ENCODE results near the gene ZNF830. TPM values are rescaled to one million over a fixed set of nuclear protein-coding genes. Genes with fewer than 3 reads are reported as not detected.

The ZNF830 gene
- total and polyA plus RNA-seq, 9 of the 15 experiments (the other 6 are each of a cell fraction or from before 2014, with no cell fraction given) = 13.1 to 28.7 (median 21.7) TPM

GRCh38 chr17:34981538-34982241 is 20.4 kb downstream of the ZNF830 start (continued):
- TF ChIP-seq ZBTB12 (CRISPR knock-in tag; IDR thresholded peaks at IDR 0.05) (0 out of 2 replicates have a peak, but pooled peaks have one; percentile 14), MECOM (CRISPR knock-in tag; IDR thresholded peaks at IDR 0.05) (no peak), CREB1 (IDR thresholded peaks at IDR 0.05) (peak; percentile 86), CREB1 (CRISPR knock-in tag; IDR thresholded peaks at IDR 0.05) (peak; percentile 52; the same call in 1 of the 2 replicates), RERE (CRISPR knock-in tag; IDR thresholded peaks at IDR 0.05; ENCODE audit: borderline replicate concordance) (no peak), SNAPC5 (CRISPR knock-in tag; IDR thresholded peaks at IDR 0.05) (no peak), MTA3 (IDR thresholded peaks at IDR 0.05; ENCODE audit: borderline replicate concordance) (peak; percentile 59), HEY1 (CRISPR knock-in tag; IDR thresholded peaks at IDR 0.05; ENCODE audit: borderline replicate concordance) (no peak), CSDE1 (IDR thresholded peaks at IDR 0.05) (peak in 1 of 2 experiments; percentile 52; a peak in 1 of 4 replicates)
- TF ChIP-seq, protein P1, sequence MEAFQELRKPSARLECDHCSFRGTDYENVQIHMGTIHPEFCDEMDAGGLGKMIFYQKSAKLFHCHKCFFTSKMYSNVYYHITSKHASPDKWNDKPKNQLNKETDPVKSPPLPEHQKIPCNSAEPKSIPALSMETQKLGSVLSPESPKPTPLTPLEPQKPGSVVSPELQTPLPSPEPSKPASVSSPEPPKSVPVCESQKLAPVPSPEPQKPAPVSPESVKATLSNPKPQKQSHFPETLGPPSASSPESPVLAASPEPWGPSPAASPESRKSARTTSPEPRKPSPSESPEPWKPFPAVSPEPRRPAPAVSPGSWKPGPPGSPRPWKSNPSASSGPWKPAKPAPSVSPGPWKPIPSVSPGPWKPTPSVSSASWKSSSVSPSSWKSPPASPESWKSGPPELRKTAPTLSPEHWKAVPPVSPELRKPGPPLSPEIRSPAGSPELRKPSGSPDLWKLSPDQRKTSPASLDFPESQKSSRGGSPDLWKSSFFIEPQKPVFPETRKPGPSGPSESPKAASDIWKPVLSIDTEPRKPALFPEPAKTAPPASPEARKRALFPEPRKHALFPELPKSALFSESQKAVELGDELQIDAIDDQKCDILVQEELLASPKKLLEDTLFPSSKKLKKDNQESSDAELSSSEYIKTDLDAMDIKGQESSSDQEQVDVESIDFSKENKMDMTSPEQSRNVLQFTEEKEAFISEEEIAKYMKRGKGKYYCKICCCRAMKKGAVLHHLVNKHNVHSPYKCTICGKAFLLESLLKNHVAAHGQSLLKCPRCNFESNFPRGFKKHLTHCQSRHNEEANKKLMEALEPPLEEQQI (IDR thresholded peaks at IDR 0.05) = 0 out of 2 replicates have a peak, but pooled peaks have one; percentile 47
- TF ChIP-seq, protein P2, sequence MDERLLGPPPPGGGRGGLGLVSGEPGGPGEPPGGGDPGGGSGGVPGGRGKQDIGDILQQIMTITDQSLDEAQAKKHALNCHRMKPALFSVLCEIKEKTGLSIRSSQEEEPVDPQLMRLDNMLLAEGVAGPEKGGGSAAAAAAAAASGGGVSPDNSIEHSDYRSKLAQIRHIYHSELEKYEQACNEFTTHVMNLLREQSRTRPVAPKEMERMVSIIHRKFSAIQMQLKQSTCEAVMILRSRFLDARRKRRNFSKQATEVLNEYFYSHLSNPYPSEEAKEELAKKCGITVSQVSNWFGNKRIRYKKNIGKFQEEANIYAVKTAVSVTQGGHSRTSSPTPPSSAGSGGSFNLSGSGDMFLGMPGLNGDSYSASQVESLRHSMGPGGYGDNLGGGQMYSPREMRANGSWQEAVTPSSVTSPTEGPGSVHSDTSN (CRISPR knock-in tag; IDR thresholded peaks at IDR 0.05; ENCODE audit: low read depth) = 0 out of 2 replicates have a peak, but pooled peaks have one; percentile 25
- TF ChIP-seq, protein P2 (tag; conservative IDR thresholded peaks at IDR 0.05; ENCODE audit: low read depth) = peak; percentile 96

Measured in K562 (cell line).